ENCODE data around the gene GNS. TPM values are rescaled to one million over a fixed set of nuclear protein-coding genes. Genes with fewer than 3 reads are reported as not detected.
A peak's percentile ranks its signal among the peaks of the same experiment; 100 is the strongest.

GNS gene
- total and polyA plus RNA-seq, 10 of the 15 experiments (the other 5 are each of a cell fraction or from before 2014, with no cell fraction given), result 4.1 to 33.8 (median 19.1) TPM

GRCh38 chr12:64667793-64668192 is 91.4 kb downstream of the GNS start (continued):
- no peak for TF ChIP-seq NKRF (conservative IDR thresholded peaks at IDR 0.05)
- TF ChIP-seq NFYA (IDR thresholded peaks at IDR 0.05; ENCODE audit: borderline replicate concordance, low read depth, low read length), result no peak

DNA sequence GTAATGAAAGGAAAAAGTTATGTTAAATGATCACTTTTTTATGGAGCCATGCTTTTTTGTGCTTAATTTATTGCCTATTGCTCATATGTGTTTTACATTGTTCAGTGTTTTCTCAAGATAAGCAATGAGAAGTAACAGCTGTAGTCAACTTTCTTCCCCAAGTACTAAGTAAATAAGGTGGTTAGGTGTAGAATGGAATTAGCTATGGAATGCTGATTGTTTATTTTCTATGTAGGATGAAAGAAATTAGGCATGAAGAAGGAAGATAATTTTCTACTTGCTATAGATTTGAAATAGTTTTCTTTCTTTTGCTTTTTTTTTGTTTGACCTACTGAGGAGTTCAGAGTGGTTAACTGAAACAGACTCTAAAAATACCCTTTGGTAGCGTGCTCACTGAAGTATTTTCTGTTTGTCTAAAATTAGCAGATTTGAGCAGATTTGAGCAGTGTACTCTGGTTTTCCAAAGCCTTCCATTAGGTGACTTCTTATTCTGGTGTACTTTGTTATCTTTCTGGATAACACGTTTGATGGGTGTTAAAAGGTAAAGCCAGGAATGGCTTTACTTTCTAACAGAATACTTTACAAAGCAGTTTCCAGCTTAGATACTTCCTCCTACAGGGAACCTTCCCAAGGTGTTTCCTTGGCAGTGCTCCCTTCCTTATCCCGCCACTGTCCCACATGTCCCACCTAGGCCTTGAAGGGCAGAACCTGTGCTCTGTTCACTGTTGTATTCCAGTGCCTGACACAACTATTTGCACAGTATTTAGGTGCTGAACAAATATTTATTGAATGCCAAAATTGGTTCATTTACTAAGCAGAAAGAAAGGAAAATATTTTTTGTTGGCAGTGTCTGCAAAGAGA is 92.9 kb downstream of the GNS start:
- peak overlapping the region; percentile 42 for H3K9ac ChIP-seq (ENCODE audit: control insufficient read depth, insufficient read depth, low read length)
- TF ChIP-seq FOXM1 (IDR thresholded peaks at IDR 0.05; ENCODE audit: low read depth, low read length), result peak; percentile 83
- no peak for TF ChIP-seq ESRRA (IDR thresholded peaks at IDR 0.05; ENCODE audit: low read length)
- TF ChIP-seq PML (IDR thresholded peaks at IDR 0.05; ENCODE audit: low read length), result 0 out of 2 replicates have a peak, but pooled peaks have one; percentile 9
- 0 out of 2 replicates have a peak, but pooled peaks have one; percentile 39 for TF ChIP-seq CBX5 (IDR thresholded peaks at IDR 0.05; ENCODE audit: low read depth)
- TF ChIP-seq ZNF384 (IDR thresholded peaks at IDR 0.05; ENCODE audit: borderline replicate concordance, low read depth, low read length), result peak; percentile 62; the same call in 1 of the 2 replicates
- peak; percentile 68; the same call in 1 of the 2 replicates for TF ChIP-seq MTA3 (IDR thresholded peaks at IDR 0.05; ENCODE audit: borderline replicate concordance, low read length)
- TF ChIP-seq MEF2B (IDR thresholded peaks at IDR 0.05; ENCODE audit: partially characterized antibody, poor library complexity, severe bottlenecking), result peak; percentile 68
- peak; percentile 21 to 34; a peak in 1 of 4 replicates for TF ChIP-seq BHLHE40 (IDR thresholded peaks at IDR 0.05; ENCODE audit: borderline replicate concordance in 1 of 2, low read depth in 2 of 2, low read length in 1 of 2)
- 0 out of 2 replicates have a peak, but pooled peaks have one; percentile 23 for TF ChIP-seq RELB (IDR thresholded peaks at IDR 0.05; ENCODE audit: low read depth)
- no peak for TF ChIP-seq SREBF1 (IDR thresholded peaks at IDR 0.05; ENCODE audit: low read length)
- TF ChIP-seq JUNB (IDR thresholded peaks at IDR 0.05), result peak; percentile 15; the same call in 1 of the 2 replicates
- TF ChIP-seq IKZF1 (conservative IDR thresholded peaks at IDR 0.05), result peak; percentile 52; the same call in 1 of the 2 replicates
- TF ChIP-seq DPF2 (IDR thresholded peaks at IDR 0.05), result peak; percentile 19; the same call in 1 of the 2 replicates
- peak; percentile 78; the same call in 1 of the 2 replicates for TF ChIP-seq NFIC (IDR thresholded peaks at IDR 0.05; ENCODE audit: low read depth, low read length)
- TF ChIP-seq LARP7 (IDR thresholded peaks at IDR 0.05), result no peak
- TF ChIP-seq BCL11A (IDR thresholded peaks at IDR 0.05; ENCODE audit: low read depth, low read length), result peak; percentile 25; the same call in 1 of the 2 replicates

More for the DNA sequence above, 92.9 kb downstream of the GNS start:
- ChIA-PET RAD21 (ENCODE audit: unreplicated experiment) (interaction anchor here (1.0 to 2.5 kb wide), 6 partner anchors 43 to 93 kb away, joined by 3 to 14 read pairs (median 5); partner anchors contain the start of gene GNS), CTCF (interaction anchor here (0.6 to 1.3 kb wide), 3 partner anchors 18 to 117 kb away, joined by 3 to 4 read pairs (median 3); no protein-coding TSS in a partner anchor), SMC1A (ENCODE audit: uncharacterized antibody, unreplicated experiment) (interaction anchor here (0.6 to 7.6 kb wide), 15 partner anchors 13 to 276 kb away, joined by 3 to 62 read pairs (median 4); partner anchors contain the start of gene C12orf56), POLR2A (interaction anchor here (0.6 to 3.1 kb wide), 9 partner anchors 15 to 55 kb away, joined by 3 to 13 read pairs (median 5); no protein-coding TSS in a partner anchor)
- peak overlapping the region; percentile 57 for H3K4me3 ChIP-seq
- FAIRE-seq (no peak), DNase-seq (ENCODE audit: low read depth, low spot score) (no peak), ATAC-seq (peak; percentile 46)
- 1% methylated on average over 3 of the region's 3 CpGs for WGBS (ENCODE audit: insufficient coverage, insufficient replicate concordance, low lambda C conversion rate, missing lambda C conversion rate)
- H3K36me3 ChIP-seq (ENCODE audit: control insufficient read depth in 2 of 2, insufficient read depth in 2 of 2, low read length in 1 of 2), result no peaks in the 10 kb centered on the region; a peak in 1 of 4 replicates
- intact Hi-C loops (cut with micrococcal nuclease; ENCODE audit: unreplicated experiment) (loop anchor here (5.0 kb wide), 1 partner anchor 54 kb away; the partner anchor contains the start of gene RASSF3), in situ Hi-C loops (cut with MboI) (no loop called here)
- no peaks in the 10 kb centered on the region for H3K9me3 ChIP-seq (replicated peaks; ENCODE audit: control insufficient read depth, insufficient read depth, low read length)
- peak overlapping the region; percentile 91 for H3K27ac ChIP-seq (ENCODE audit: control insufficient read depth, insufficient read depth)
- no peaks in the 10 kb centered on the region for H4K20me1 ChIP-seq (ENCODE audit: control insufficient read depth, insufficient read depth)
- peaks cover 69% of the 10 kb centered on the region for H3K4me1 ChIP-seq (ENCODE audit: control insufficient read depth, insufficient read depth, low read length)
- peaks cover 97% of the 10 kb centered on the region for H3K79me2 ChIP-seq (ENCODE audit: control insufficient read depth, insufficient read depth, low read length)
- no peak overlapping the region for H2AFZ ChIP-seq (ENCODE audit: control insufficient read depth, low read depth, low read length)
- no peaks in the 10 kb centered on the region for H3K27me3 ChIP-seq (replicated peaks in 1 of 2; ENCODE audit: control insufficient read depth in 2 of 2, insufficient read depth in 2 of 2, low read length in 1 of 2)
- H3K4me2 ChIP-seq (ENCODE audit: control insufficient read depth, insufficient read depth), result peak overlapping the region; percentile 98
- BruUV-seq (replicated peaks), result TSS peak; percentile 59

Measured in GM12878 (cell line).